HG02642 (cell line): ENCODE results near the gene ACER1.
A peak's percentile ranks its signal among the peaks of the same experiment; 100 is the strongest.
"Not testable (repeated sequence)": the region's sequence is repeated elsewhere in the genome, so short reads cannot be mapped to it uniquely, and the experiment has no call there.

Experiments used
- ATAC-seq: cut with Tn5 transposase; IDR thresholded peaks from one replicate; pipeline ENCODE4 v1.9.1; 2021; ENCODE audit warnings: mild to moderate bottlenecking; ENCODE audit not compliant: unreplicated experiment, poor library complexity

ACER1 gene, protein sequence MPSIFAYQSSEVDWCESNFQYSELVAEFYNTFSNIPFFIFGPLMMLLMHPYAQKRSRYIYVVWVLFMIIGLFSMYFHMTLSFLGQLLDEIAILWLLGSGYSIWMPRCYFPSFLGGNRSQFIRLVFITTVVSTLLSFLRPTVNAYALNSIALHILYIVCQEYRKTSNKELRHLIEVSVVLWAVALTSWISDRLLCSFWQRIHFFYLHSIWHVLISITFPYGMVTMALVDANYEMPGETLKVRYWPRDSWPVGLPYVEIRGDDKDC

DNA sequence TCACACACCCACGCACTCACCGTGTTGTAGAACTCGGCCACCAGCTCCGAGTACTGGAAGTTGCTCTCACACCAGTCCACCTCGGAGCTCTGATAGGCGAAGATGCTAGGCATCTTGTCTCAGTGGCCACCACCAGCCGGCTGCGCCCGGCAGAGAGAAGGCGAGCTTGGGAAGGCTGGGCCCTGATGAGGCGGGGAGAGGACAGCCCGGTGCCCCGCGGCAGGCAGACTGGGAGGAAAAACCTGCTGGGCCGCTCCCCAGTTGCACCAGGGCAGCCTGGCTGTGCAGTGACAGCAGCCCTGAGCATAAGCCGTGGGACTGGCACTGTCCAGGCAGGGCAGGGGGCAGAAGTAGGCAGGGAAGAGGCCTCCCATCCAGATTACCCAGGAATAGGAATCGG lies at the start of gene ACER1:
Gene ACER1, minus strand, starts transcription at position 174 of the 400 bp plus-strand sequence. Its CDS starts 61 bp downstream, at position 113.
- no peak for ATAC-seq

DNA sequence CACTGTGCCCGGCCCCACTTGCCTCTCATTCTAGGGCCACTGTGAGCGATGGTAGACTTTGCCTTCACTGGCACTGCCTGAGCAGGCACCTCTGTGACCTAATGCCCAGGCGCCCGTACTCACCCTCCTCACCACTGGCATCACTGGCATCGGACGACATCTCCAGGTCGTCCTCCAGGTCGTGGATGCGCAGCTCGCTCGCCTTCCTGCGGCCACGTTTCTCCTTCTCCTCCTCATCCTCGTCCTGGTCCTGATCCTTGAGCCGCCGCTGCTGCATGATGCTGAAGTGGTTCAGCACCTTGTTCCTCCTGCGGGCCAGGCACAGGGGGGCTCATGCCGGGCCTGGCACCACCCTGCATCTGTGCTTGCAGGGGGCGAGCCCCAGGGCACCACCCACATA lies 49.8 kb upstream of the ACER1 start:
- ATAC-seq = no peak

DNA sequence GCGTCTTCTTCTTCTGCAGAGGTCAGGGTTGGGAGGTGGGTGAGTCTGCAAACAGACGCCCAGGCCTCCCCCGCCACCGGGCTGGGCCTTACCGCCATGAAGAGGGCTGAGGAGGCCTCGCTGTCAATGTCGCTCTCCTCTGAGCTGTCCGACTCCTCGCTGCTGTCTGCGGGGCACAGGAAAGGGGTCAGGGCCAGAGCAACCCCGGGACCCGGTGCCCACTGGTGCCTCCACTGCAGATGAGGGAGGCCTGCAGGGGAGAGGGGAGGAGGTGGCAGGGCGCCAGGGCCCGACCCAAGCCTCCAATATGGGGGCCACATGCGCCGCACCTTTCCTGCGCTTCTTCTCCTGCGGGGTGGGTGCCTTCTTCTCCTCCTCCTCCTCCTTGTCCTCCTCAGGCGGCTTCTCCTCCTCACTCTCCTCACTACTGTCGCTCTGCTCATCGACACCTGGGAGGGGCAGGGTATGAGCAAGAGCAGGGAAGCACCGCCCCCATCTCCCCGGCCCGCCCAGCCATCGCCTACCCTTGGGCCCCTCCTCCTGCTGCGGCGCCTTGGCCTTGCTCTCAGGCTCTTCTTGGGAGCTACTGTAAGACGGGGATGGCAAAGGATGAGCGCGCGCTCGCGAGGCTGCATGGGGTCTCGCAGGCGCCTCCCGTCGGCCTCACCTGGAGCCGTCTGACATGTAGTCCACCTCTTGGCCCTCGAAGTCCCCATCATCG lies 47.8 kb upstream of the ACER1 start:
- no peak for ATAC-seq

DNA sequence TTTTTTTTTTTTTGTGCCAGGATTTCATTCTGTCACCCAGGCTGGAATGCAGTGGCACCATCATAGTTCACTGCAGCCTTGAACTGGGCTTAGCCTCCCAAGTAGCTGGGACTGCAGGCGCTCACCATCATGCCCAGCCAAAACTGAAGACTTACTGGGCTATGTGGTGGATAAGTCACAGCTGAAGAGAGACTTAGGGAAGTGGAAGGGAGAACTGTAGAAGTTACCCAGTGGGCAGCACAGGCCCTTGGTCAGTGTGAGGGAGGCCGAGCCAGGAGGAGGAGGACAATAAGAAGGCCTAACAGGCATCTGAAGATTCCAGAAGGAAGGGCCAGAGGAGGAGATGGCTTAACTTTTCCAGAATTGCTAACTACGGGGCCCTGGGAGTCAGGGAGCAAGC lies 46.3 kb upstream of the ACER1 start:
- ATAC-seq = no peak

DNA sequence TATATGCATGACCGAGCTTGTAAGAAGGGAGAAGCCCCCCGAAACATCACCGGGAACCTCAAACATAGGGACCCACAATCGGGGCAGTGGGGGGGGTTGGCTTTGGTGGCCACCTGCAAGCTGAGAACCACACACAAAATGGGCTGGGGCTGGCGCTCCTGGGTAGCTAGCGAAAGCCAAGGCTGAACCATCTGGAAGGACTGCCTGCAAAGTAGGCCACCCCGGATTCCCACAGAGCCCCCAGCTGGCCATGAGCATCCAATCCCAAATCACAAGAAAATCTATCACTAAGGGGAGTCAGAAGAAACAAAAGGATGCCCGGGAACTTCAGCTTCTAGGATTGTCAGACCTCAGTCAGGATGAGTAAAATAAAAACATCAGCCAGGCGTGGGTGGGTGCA lies 45.1 kb upstream of the ACER1 start:
- no peak for ATAC-seq

DNA sequence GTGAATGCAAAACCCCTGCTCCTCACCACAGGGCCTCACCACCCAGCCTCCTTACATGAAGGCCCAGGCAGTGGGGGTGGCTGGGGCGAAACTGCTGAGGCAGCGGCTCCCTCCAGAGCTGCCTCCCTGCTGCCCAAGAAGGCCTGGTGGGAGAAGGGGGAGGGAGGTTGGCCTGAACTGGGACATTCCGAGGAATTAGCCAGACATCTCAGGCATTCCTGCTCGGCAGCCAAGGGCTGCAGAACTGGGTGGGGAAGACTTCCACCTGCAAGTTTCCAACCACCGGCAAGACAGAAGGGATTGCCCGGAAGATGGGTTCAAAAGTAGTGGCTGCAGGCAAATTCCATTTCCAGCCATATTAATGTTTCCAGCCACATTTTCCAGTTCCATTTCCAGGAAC lies 44.6 kb upstream of the ACER1 start:
- no peak for ATAC-seq

DNA sequence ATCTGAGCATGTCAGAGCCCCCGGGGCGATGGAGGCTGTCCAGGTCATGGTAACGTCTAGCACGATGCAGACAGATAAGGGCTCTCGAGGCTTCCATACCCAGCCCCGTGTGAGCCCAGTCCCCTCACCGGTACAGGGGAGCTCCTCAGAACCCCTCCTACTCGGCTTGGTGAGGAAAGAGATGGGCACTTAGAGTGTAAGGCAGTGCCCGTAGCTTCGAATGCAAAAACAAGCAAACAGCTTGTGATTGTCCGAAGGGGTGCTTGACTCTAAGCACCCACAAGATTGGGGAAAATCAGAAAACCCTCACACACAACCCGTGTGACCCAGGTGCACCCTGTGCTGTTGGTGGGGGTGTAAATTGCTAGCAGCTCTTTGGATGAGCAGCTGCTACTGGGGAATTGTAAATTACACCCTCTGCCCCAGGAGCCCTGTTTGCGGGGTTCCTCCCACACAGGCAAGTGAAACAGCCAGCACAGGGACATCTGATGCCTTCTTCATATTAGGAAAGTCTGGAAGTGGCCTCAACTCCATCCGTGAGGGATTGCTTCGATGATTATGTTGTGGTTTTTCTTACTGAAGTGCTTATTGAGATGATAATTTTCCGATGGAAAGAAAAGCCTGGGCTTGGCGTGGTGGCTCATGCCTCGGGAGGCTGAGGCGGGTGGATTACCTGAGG lies 43.2 kb upstream of the ACER1 start:
- no peak for ATAC-seq

DNA sequence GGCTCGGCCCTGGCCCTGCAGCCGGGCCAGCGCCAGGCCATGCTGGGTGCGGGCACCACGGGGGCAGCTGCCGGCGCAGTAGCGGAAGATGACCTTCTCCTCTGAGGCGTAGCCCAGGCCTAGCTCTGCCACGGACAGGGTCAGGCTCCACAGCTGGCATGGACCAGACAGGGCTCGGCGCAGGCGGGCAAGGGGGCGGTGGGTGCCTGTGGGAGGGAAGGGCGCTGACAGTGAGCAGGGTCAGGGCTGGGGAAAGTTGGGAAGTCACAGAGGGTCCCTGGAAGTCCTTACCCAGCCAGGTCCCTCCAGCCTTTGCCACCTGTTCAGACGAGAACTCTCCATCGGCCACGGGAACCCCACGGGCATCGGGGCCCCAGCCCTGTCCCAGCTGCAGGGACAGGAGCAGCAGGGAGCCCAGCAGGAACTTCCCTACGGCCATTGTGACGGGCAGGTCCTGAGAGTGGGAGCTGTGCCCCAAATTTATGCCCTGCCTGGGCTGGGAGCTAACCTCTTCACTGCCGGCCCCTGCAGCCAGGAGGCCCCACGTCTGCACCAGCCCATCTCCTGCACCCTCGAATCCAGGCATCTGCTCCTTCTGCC lies 42.1 kb upstream of the ACER1 start, which contains the start of gene PSPN:
Gene PSPN, minus strand, starts transcription at position 523 of the 600 bp plus-strand sequence. Its CDS starts 84 bp downstream, at position 439.
- no peak for ATAC-seq

DNA sequence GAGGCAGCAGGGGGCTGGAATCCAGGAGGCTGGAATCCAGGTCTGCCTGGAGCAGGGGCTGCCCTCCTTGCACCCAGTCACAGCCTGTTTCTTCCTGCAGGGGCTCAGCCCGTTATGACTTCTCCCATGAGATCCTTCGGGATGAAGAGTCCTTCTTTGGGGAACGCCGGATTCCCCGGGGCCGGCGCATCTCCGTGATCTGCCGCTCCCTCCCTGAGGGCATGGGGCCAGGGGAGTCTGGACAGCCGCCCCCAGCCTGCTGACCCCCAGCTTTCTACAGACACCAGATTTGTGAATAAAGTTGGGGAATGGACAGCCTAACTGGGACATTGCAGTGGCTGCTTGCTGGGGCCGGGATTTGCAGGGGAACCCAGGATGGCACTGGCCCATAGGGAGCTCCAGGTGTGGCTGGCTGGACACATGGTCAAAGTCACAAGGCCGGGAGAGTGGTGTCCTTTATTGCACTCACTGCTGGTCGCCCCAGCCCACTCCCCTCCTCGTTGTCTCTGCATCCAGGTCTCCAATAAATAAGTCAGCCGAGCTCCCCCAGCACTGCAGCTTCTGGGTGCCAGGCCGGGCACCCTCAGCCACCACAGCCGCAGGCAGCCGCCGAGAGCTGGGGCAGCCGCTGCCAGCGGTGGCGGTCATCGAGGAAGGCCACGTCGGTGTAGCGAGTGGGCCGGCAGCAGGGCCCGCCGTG lies 41.4 kb upstream of the ACER1 start:
- ATAC-seq = no peak

DNA sequence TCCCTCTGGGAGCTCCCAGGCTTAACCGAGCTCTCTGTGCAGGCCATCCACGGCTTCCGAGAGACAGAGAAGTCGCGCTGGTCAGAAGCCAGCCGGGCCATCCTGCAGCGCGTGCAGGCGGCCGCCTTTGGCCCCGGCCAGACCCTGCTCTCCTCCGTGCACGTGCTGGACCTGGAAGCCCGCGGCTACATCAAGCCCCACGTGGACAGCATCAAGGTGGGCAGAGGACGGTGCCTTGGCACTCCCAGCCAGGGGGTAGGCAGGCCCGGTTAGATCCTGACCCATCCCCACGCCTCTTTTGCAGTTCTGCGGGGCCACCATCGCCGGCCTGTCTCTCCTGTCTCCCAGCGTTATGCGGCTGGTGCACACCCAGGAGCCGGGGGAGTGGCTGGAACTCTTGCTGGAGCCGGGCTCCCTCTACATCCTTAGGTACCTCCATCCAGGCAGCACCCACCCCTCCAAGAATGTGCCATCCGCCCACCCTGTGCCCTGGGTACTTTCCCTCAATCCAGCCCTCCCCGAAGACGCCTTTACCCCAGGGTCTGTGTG lies 40.8 kb upstream of the ACER1 start:
- ATAC-seq = no peak

DNA sequence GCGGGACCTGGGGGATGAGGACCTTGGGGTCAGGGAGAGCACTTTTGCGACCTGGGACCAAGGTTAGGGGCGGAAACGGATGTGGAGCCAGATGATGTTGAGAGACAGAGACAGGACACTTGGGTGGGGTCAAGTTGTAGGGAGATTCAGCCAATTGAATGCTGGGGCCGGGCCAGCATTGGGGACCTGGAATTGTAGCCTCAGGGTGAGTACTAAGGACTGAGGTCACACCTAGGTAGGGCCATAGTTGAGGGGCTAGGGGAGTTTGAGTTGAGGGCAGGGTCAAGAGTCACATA lies 40.3 kb upstream of the ACER1 start:
- no peak for ATAC-seq

DNA sequence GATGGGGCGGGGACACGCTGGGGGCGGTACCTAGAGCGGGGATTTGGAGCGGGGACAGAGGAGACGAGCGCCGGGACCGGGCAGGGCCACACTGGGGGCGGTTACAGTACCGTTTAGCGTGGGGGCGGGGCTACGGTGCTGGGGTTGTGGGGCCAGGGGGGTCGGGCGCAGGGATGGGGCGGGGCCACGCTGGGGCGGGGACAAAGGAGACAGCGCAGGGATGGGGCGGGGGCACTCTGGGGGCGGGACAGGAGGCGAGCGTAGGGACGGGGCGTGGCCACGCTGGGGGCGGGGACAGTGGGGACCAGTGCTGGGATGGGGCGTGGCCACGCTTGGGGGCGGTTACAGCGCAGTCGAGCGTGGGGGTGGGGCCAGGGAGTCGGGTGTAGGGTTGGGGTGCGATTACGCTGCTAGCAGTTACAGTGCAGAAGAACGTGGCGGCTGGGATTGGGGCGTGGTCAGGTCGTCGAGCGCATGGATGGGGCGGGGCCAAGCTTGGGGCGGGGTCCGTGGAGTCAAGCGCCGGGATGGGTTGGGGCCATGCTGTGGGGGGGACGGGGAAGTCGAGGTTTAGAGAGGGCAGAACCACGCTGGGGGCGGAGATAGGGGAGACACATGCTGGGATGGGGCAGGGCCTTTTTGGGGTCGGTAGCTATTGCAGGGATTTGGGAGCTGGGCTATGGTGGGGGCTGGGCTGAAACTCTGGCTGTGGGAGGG lies 39.8 kb upstream of the ACER1 start:
- ATAC-seq = peak; percentile 55

DNA sequence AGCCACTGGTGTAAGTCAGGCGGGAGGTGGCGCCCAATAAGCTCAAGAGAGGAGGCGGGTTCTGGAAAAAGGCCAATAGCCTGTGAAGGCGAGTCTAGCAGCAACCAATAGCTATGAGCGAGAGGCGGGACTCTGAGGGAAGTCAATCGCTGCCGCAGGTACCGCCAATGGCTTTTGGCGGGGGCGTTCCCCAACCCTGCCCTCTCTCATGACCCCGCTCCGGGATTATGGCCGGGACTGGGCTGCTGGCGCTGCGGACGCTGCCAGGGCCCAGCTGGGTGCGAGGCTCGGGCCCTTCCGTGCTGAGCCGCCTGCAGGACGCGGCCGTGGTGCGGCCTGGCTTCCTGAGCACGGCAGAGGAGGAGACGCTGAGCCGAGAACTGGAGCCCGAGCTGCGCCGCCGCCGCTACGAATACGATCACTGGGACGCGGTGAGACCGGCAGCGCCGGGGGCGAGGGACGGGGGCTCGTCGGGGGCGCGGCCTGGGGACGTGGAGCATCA lies 39.2 kb upstream of the ACER1 start, which contains the start of gene ALKBH7:
Gene ALKBH7, plus strand, starts transcription at position 201 of the 502 bp plus-strand sequence. Its CDS starts 27 bp downstream, at position 228.
- peak; percentile 80 for ATAC-seq

DNA sequence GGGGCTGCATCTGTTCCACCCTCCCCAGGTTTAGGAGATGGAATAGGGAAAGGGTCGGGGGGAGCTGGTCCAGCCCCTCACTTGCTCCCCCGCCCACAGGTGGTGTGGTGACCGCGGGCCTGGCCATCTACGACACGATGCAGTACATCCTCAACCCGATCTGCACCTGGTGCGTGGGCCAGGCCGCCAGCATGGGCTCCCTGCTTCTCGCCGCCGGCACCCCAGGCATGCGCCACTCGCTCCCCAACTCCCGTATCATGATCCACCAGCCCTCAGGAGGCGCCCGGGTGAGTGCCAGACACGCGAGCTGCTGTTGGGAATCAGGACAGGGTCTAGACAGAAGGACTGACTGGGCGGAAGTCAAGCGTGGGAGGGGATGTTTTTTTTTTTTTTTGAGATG lies 30.9 kb upstream of the ACER1 start:
- no peak for ATAC-seq

DNA sequence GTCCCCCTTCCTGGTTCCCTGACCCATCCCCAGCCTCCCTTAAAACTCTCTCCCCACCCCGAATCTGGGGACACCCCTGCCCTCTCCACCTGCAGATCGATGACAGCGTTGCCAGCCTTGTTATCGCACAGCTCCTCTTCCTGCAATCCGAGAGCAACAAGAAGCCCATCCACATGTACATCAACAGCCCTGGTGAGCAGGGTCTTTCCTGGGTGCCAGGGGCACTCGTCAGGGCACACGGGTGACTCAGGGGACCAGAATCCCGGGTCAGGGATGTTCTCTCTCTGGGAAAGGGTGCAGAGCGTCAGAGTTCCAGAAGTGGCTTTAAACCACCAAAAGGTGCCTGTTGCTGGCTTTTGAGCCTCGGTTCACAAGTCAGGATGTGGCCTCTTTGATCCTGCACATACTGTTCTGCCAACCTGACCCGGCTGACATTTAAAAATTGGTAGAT lies 29.0 kb upstream of the ACER1 start:
- no peak for ATAC-seq

DNA sequence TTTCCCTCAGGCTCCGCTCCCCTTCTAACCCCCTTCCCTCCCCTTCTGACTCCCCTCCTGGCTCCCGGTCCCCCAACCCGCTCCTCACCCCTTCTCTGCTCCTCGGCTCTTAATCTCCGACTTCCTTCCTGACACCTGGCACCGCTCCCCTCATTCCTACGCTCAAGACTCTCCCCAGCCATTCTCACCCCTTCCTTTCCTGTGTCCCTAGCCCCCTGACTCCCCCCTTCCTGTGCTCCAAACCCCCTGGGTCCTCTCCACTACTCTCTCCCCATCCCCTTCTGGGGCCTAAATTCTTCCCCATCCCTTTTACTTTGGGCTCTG lies 28.6 kb upstream of the ACER1 start:
- ATAC-seq = no peak

DNA sequence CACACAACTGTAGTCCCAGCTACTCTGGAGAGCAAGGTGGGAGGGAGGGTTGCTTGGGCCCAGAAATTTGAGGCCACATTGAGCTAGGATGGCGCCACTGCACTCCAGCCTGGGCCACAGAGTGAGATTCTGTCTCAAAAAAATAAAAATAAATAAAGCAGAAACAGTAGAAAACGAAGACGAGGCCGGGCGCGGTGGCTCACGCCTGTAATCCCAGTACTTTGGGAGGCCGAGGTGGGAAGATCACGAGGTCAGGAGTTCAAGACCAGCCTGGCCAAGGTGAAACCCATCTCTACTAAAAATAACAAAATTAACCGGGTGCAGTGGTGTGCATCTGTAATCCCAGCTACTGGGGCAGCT lies 27.4 kb upstream of the ACER1 start:
- ATAC-seq = not testable (repeated sequence)

DNA sequence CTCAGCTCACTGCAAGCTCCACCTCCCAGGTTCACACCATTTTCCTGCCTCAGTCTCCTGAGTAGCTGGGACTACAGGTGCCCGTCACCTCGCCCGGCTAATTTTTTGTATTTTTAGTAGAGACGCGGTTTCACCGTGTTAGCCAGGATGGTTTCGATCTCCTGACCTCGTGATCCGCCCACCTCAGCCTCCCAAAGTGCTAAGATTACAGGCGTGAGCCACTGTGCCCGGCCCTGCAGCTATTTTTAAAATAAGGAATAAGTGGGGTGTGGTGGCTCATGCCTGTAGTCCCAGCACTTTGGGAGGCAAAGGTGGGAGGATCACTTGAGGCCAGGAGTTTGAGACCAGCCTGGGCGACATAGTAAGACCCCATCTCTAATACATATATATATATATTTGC lies 27.0 kb upstream of the ACER1 start:
- ATAC-seq = not testable (repeated sequence)

DNA sequence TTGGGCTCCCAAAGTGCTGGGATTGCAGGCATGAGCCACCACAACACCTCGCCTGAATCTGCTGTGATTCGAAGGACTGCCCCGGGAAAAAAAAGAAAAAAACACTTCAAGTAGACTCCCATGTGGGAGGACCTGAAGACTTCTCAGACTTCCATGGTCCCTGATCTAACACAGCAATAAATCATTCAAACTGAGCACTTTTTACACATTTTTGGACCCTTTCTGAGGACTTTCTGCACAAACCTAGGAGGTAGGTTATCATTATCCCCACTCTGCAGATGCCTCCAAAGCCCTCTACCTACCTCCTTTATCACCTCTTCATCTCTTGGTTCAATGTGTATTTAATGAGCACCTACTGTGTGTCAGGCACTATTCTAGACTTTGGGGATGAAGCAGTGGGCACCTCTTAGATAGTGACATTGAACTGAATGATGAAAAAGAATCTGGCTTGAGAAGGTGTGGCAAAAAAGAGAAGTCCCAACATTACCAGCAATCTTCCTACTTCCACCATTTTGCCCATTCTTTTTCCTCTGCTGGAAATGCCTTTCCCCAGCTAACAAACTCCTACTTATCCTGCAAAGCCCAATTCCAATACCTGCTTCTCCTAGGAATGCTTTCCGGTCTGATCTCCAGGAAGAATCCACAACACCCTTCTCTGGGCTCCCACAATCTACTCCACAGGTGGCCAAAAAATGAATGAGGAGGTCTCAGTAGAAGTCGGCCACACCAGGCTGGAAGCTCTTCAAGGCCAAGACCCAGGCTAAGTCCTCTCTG lies 26.3 kb upstream of the ACER1 start:
- no peak for ATAC-seq
